ELF-1 (cell line): ENCODE data around the gene ASB13.
A peak's percentile ranks its signal among the peaks of the same experiment; 100 is the strongest.
"Not testable (repeated sequence)": the region's sequence is repeated elsewhere in the genome, so short reads cannot be mapped to it uniquely, and the experiment has no call there.

Experiments
- DNase-seq: peaks from one replicate; pipeline ENCODE4 v3.0.0-alpha.2; 2016; ENCODE audit warnings: low read depth, low spot score

Gene ASB13

GRCh38 chr10:5606321-5606720 lies 60.1 kb downstream of the ASB13 start:
- DNase-seq: no peak

GRCh38 chr10:5604961-5605360 lies 61.4 kb downstream of the ASB13 start:
- no peak for DNase-seq

GRCh38 chr10:5604236-5604925 lies 62.0 kb downstream of the ASB13 start:
- DNase-seq: no peak

GRCh38 chr10:5603848-5604170 lies 62.6 kb downstream of the ASB13 start:
- no peak for DNase-seq

GRCh38 chr10:5603091-5603847 lies 63.1 kb downstream of the ASB13 start:
- DNase-seq: no peak

- DNase-seq: no peak
Observed at GRCh38 chr10:5601826-5602495, 64.4 kb downstream of the ASB13 start.

- peak; percentile 58 for DNase-seq
Observed at GRCh38 chr10:5600908-5601307, 65.5 kb downstream of the ASB13 start.

- DNase-seq: peak; percentile 36
Observed at GRCh38 chr10:5599613-5600520, 66.5 kb downstream of the ASB13 start.

GRCh38 chr10:5598085-5598690 lies 68.2 kb downstream of the ASB13 start:
- DNase-seq: no peak

- peak; percentile 41 for DNase-seq
Observed at GRCh38 chr10:5596611-5597341, 69.6 kb downstream of the ASB13 start.

- DNase-seq: peak; percentile 78
Observed at GRCh38 chr10:5595994-5596471, 70.4 kb downstream of the ASB13 start.

- DNase-seq: no peak
Observed at GRCh38 chr10:5595591-5595990, 70.8 kb downstream of the ASB13 start.

- no peak for DNase-seq
Observed at GRCh38 chr10:5595095-5595494, 71.3 kb downstream of the ASB13 start.

GRCh38 chr10:5594271-5595049 lies 71.9 kb downstream of the ASB13 start:
- DNase-seq: peak; percentile 53

GRCh38 chr10:5593347-5593746 lies 73.0 kb downstream of the ASB13 start:
- not testable (repeated sequence) for DNase-seq

- no peak for DNase-seq
Observed at GRCh38 chr10:5592070-5592469, 74.3 kb downstream of the ASB13 start.

- peak; percentile 89 for DNase-seq
Observed at GRCh38 chr10:5591336-5591824, 75.0 kb downstream of the ASB13 start.

- DNase-seq: peak; percentile 54
Observed at GRCh38 chr10:5590816-5591215, 75.6 kb downstream of the ASB13 start.
